ENCODE measurements around the gene CCDC89.
A peak's percentile ranks its signal among the peaks of the same experiment; 100 is the strongest.
"Not testable (repeated sequence)": the region's sequence is repeated elsewhere in the genome, so short reads cannot be mapped to it uniquely, and the experiment has no call there.

Gene CCDC89

GRCh38 chr11:85685125-85685819 is 723 bp downstream of the CCDC89 start:
- DNase-seq: no peak

- peak; percentile 32 for DNase-seq
Measured at GRCh38 chr11:85682330-85683305, 3.4 kb downstream of the CCDC89 start.

- no peak for DNase-seq
Measured at GRCh38 chr11:85680897-85681296, 5.1 kb downstream of the CCDC89 start.

- no peak for DNase-seq
Measured at GRCh38 chr11:85679576-85679975, 6.4 kb downstream of the CCDC89 start.

- DNase-seq: no peak
Measured at GRCh38 chr11:85673393-85673792, 12.6 kb downstream of the CCDC89 start.

GRCh38 chr11:85672105-85672902 is 13.7 kb downstream of the CCDC89 start:
- DNase-seq: peak; percentile 31

GRCh38 chr11:85670949-85671663 is 14.9 kb downstream of the CCDC89 start:
- not testable (repeated sequence) for DNase-seq

GRCh38 chr11:85668157-85668556 is 17.8 kb downstream of the CCDC89 start:
- no peak for DNase-seq

- DNase-seq: no peak
Measured at GRCh38 chr11:85666687-85667086, 19.3 kb downstream of the CCDC89 start.

- DNase-seq: no peak
Measured at GRCh38 chr11:85665733-85666132, 20.3 kb downstream of the CCDC89 start.

GRCh38 chr11:85664615-85665481 is 21.1 kb downstream of the CCDC89 start, which contains the start of gene CREBZF:
TSS of gene CREBZF (minus strand) at chr11:85665129. CDS start at chr11:85664875, 254 bp downstream.
- peak; percentile 95 for DNase-seq

- peak; percentile 76 for DNase-seq
Measured at GRCh38 chr11:85663753-85664614, 22.0 kb downstream of the CCDC89 start.

GRCh38 chr11:85663080-85663752 is 22.8 kb downstream of the CCDC89 start:
- DNase-seq: no peak

GRCh38 chr11:85661972-85662664 is 23.9 kb downstream of the CCDC89 start:
- no peak for DNase-seq

GRCh38 chr11:85658180-85658579 is 27.8 kb downstream of the CCDC89 start:
- no peak for DNase-seq

- no peak for DNase-seq
Measured at GRCh38 chr11:85656777-85657176, 29.2 kb downstream of the CCDC89 start.

- DNase-seq: not testable (repeated sequence)
Measured at GRCh38 chr11:85654343-85654742, 31.7 kb downstream of the CCDC89 start.

- no peak for DNase-seq
Measured at GRCh38 chr11:85652786-85653447, 33.1 kb downstream of the CCDC89 start.

Data from fibroblast of skin of back (primary cell).